SK-N-SH (cell line): ENCODE results near the gene DBP. TPM values are rescaled to one million over a fixed set of nuclear protein-coding genes. Genes with fewer than 3 reads are reported as not detected.

Experiments
- CTCF ChIA-PET: fragments of 300-600, 350-600 bp; formaldehyde crosslinking; extraction: SDS; loops from one replicate; lab custom pipeline; 2021; lab: Yijun Ruan, JAX
- POLR2A ChIA-PET: fragments of 350-600 bp; sonication (Branson Sonifier 250); formaldehyde crosslinking; extraction: SDS; loops from one replicate; lab custom pipeline; 2020; ENCODE audit warnings: antibody characterized with exemption, inconsistent platforms; lab: Yijun Ruan, JAX
- DNase-seq: peaks from one replicate; pipeline ENCODE4 v3.0.0; 2012
- H2AFZ ChIP-seq: fragments of 200-600 bp; sonication (generic); 2 replicates; pipeline ENCODE4 v1.8.1; 2016; ENCODE audit warnings: antibody characterized with exemption, mild to moderate bottlenecking, low read depth
- H3F3A ChIP-seq: fragments of 200-600 bp; sonication (generic); replicated peaks from 2 replicates; pipeline ENCODE3; 2016; ENCODE audit warnings: antibody characterized with exemption, mild to moderate bottlenecking; ENCODE audit not compliant: insufficient read depth
- H3K27ac ChIP-seq, 2 experiments: fragments of 200-500 bp in 1 of 2; fragments of 200-600 bp in 1 of 2; sonication (Bioruptor generic) in 1 of 2; sonication (generic), shearing (Covaris generic) in 1 of 2; 2 replicates each; pipeline versions ENCODE4 v1.5.1 to v1.6.1; 2014 to 2016; ENCODE audit warnings: low read depth in 2 of 2, inconsistent platforms in 1 of 2, low read length in 1 of 2, mild to moderate bottlenecking in 1 of 2, mixed read lengths in 1 of 2
- H3K27me3 ChIP-seq: fragments of 200-600 bp; sonication (generic), shearing (Covaris generic); 2 replicates; pipeline ENCODE4 v1.6.1; 2016; ENCODE audit warnings: mixed run types; ENCODE audit not compliant: insufficient read depth
- H3K36me3 ChIP-seq, 2 experiments: fragments of 200-500 bp in 1 of 2; fragments of 200-600 bp in 1 of 2; sonication (Bioruptor generic) in 1 of 2; sonication (generic) in 1 of 2; replicated peaks in 1 of 2; 2 replicates each; pipeline versions ENCODE3 to v1.5.1; 2014 to 2016; ENCODE audit warnings: low read length in 1 of 2, mild to moderate bottlenecking in 1 of 2; ENCODE audit not compliant: insufficient read depth in 2 of 2, control insufficient read depth in 1 of 2
- H3K4me1 ChIP-seq, 2 experiments: fragments of 200-500 bp in 1 of 2; fragments of 200-600 bp in 1 of 2; sonication (Bioruptor generic) in 1 of 2; sonication (generic), shearing (Covaris generic) in 1 of 2; 2 replicates each; pipeline versions ENCODE4 v1.5.1 to v1.6.1; 2014 to 2016; ENCODE audit warnings: low read depth in 1 of 2, low read length in 1 of 2, mixed run types in 1 of 2; ENCODE audit not compliant: insufficient read depth in 2 of 2, control insufficient read depth in 1 of 2
- H3K4me2 ChIP-seq: fragments of 200-600 bp; sonication (generic), shearing (Covaris generic); 2 replicates; pipeline ENCODE4 v1.6.1; 2017; ENCODE audit warnings: mixed run types
- H3K4me3 ChIP-seq, 2 experiments: fragments of 200-500 bp in 1 of 2; fragments of 200-600 bp in 1 of 2; sonication (Bioruptor generic) in 1 of 2; sonication (generic), shearing (Covaris generic) in 1 of 2; 2 replicates each; pipeline versions ENCODE4 v1.5.1 to v1.8.1; 2014 to 2016; ENCODE audit warnings: low read depth in 2 of 2, inconsistent platforms in 1 of 2, low read length in 1 of 2, mild to moderate bottlenecking in 1 of 2, mixed read lengths in 1 of 2, moderate library complexity in 1 of 2
- H3K79me2 ChIP-seq: fragments of 200-600 bp; sonication (generic); 2 replicates; pipeline ENCODE4 v1.8.1; 2017; ENCODE audit warnings: mild to moderate bottlenecking; ENCODE audit not compliant: insufficient read depth
- H3K9ac ChIP-seq: fragments of 200-600 bp; sonication (generic); 2 replicates; pipeline ENCODE4 v1.6.1; 2017; ENCODE audit warnings: mixed run types
- H3K9me2 ChIP-seq: fragments of 200-600 bp; sonication (generic); 2 replicates; pipeline ENCODE4 v1.6.1; 2017; ENCODE audit warnings: mixed run types
- H3K9me3 ChIP-seq: fragments of 200-600 bp; sonication (generic); 2 replicates; pipeline ENCODE4 v1.6.1; 2017; ENCODE audit warnings: mixed run types, mild to moderate bottlenecking, moderate library complexity
- H4K20me1 ChIP-seq: fragments of 200-600 bp; sonication (generic); 2 replicates; pipeline ENCODE4 v1.6.1; 2017; ENCODE audit warnings: mild to moderate bottlenecking, mixed run types; ENCODE audit not compliant: insufficient read depth
- CHD2 ChIP-seq: fragments of 150-350 bp; IDR thresholded peaks from 2 replicates; pipeline ENCODE4 v1.6.1; 2018; ENCODE audit warnings: low read length; ENCODE audit not compliant: partially characterized antibody
- ELF1 ChIP-seq: IDR thresholded peaks from 2 replicates; pipeline ENCODE4 v1.4.0; 2012
- EP300 ChIP-seq, 2 experiments: IDR thresholded peaks; 2 replicates each; pipeline versions ENCODE4 v1.4.0 to v1.6.1; 2012; ENCODE audit warnings: borderline replicate concordance in 1 of 2, low read depth in 1 of 2, low read length in 1 of 2
- EZH2phosphoT487 ChIP-seq: fragments of 200-600 bp; sonication (generic); IDR thresholded peaks from 2 replicates; pipeline ENCODE4 v1.6.1; 2017; ENCODE audit warnings: low read depth, mixed run types, mild to moderate bottlenecking, antibody characterized with exemption, moderate library complexity, borderline replicate concordance
- IRF3 ChIP-seq: fragments of 150-350 bp; IDR thresholded peaks from 2 replicates; pipeline ENCODE4 v1.6.1; 2016; ENCODE audit warnings: mild to moderate bottlenecking, low read depth, low read length
- MAX ChIP-seq: IDR thresholded peaks from 2 replicates; pipeline ENCODE4 v1.4.0; 2012; ENCODE audit warnings: low read depth
- MXI1 ChIP-seq: IDR thresholded peaks from 2 replicates; pipeline ENCODE4 v1.6.1; 2012; ENCODE audit warnings: mild to moderate bottlenecking, low read depth, low read length, improper control_type of control experiment
- NFIC ChIP-seq: IDR thresholded peaks from 2 replicates; pipeline ENCODE4 v1.4.0; 2012; ENCODE audit warnings: borderline replicate concordance
- NRF1 ChIP-seq: IDR thresholded peaks from 2 replicates; pipeline ENCODE4 v1.6.1; 2012; ENCODE audit warnings: low read depth, mild to moderate bottlenecking, low read length
- PBX3 ChIP-seq: IDR thresholded peaks from 2 replicates; pipeline ENCODE4; 2012
- RFX5 ChIP-seq: IDR thresholded peaks from 2 replicates; pipeline ENCODE4 v1.6.1; 2012; ENCODE audit warnings: mild to moderate bottlenecking, improper control_type of control experiment, low read length
- RXRA ChIP-seq: IDR thresholded peaks from 2 replicates; pipeline ENCODE4 v1.4.0; 2012; ENCODE audit warnings: low read depth, mild to moderate bottlenecking, borderline replicate concordance
- SIN3A ChIP-seq: IDR thresholded peaks from 2 replicates; pipeline ENCODE4 v1.6.1; 2012; ENCODE audit warnings: low read depth, mild to moderate bottlenecking, low read length, moderate library complexity, borderline replicate concordance
- TAF1 ChIP-seq: IDR thresholded peaks from 2 replicates; pipeline ENCODE4 v1.6.1; 2012; ENCODE audit warnings: low read depth, mild to moderate bottlenecking, low read length, moderate library complexity, borderline replicate concordance
- TCF12 ChIP-seq: IDR thresholded peaks from 2 replicates; pipeline ENCODE4 v1.4.0; 2012
- USF1 ChIP-seq: IDR thresholded peaks from 2 replicates; pipeline ENCODE4 v1.4.0; 2012; ENCODE audit warnings: low read depth, borderline replicate concordance
- USF2 ChIP-seq: fragments of 150-350 bp; IDR thresholded peaks from 2 replicates; pipeline ENCODE4 v1.6.1; 2017; ENCODE audit warnings: antibody characterized with exemption, low read length, low read depth, borderline replicate concordance
- WGBS: methylation state at CpG from one replicate; pipeline ENCODE4 v1.1.6; 2017; ENCODE audit warnings: low lambda C conversion rate; 5-methylcytosine and 5-hydroxymethylcytosine counted together
- polyA plus RNA-seq, 3 experiments: library from polyadenylated mRNA; depleted of rRNA; stranded (reverse); fragments of >200 nt; gene quantifications; 2 replicates each; pipeline ENCODE4 v1.2.3, GENCODE V29; 2012

The DBP gene
- polyA plus RNA-seq, 1 of the 3 experiments (the other 2 are of a cell fraction), result 12.6 TPM

GRCh38 chr19:48634424-48635262 lies 2.5 kb downstream of the DBP start:
- peak overlapping the region; percentile 96 to 98 for H3K27ac ChIP-seq
- WGBS, result 2% methylated on average over 30 of the region's 37 CpGs
- ChIA-PET POLR2A (interaction anchor here (0.5 to 1.5 kb wide), 6 partner anchors 8 to 21 kb away, joined by 3 to 13 read pairs (median 6); partner anchors contain the start of genes CA11, RPL18 and SPHK2), CTCF (interaction anchor here (1.7 to 2.0 kb wide), 2 partner anchors 14 to 45 kb away, joined by 6 to 7 read pairs; no protein-coding TSS in a partner anchor)
- H3K79me2 ChIP-seq, result no peaks in the 10 kb centered on the region; the same call in 1 of the 2 replicates
- H3K9me3 ChIP-seq, result no peaks in the 10 kb centered on the region
- TF ChIP-seq IRF3, result no peak
- peak; percentile 22; the same call in 1 of the 2 replicates for TF ChIP-seq PBX3
- TF ChIP-seq MAX, result peak; percentile 96
- TF ChIP-seq SIN3A, result peak; percentile 67; the same call in 1 of the 2 replicates
- TF ChIP-seq ELF1, result no peak
- no peak for TF ChIP-seq RFX5
- TF ChIP-seq NRF1, result peak; percentile 51; the same call in 1 of the 2 replicates
- TF ChIP-seq NFIC, result no peak
- TF ChIP-seq EZH2phosphoT487, result no peak
- peak; percentile 99 for TF ChIP-seq RXRA
- peak; percentile 85 for TF ChIP-seq CHD2
- TF ChIP-seq MXI1, result peak; percentile 78
- TF ChIP-seq USF2, result peak; percentile 72
- TF ChIP-seq TCF12, result peak; percentile 34; the same call in 1 of the 2 replicates
- TF ChIP-seq USF1, result peak; percentile 94
- TF ChIP-seq TAF1, result peak; percentile 34; the same call in 1 of the 2 replicates
- TF ChIP-seq EP300 (IDR thresholded peaks at IDR 0.05; ENCODE audit: borderline replicate concordance in 1 of 2, low read depth in 1 of 2, low read length in 1 of 2), result peak; percentile 38 to 47; a peak in 3 of 4 replicates
- H3K4me2 ChIP-seq, result peak overlapping the region; percentile 99
- H3F3A ChIP-seq, result peaks cover 30% of the 10 kb centered on the region
- H3K9ac ChIP-seq, result peak overlapping the region; percentile 81
- H3K4me1 ChIP-seq, result peaks cover 31 to 39% of the 10 kb centered on the region in 2 experiments
- peak; percentile 90 for DNase-seq
- no peaks in the 10 kb centered on the region for H3K27me3 ChIP-seq
- H3K36me3 ChIP-seq, result peaks cover 15 to 20% of the 10 kb centered on the region in 2 experiments
- no peaks in the 10 kb centered on the region for H4K20me1 ChIP-seq
- H3K4me3 ChIP-seq, result peak overlapping the region; percentile 35 to 79
- H3K9me2 ChIP-seq, result no peaks in the 10 kb centered on the region
- H2AFZ ChIP-seq, result peak overlapping the region; percentile 32; the same call in 1 of the 2 replicates
